Measurements from ENCODE around the gene CSNK1D.
"Not testable (repeated sequence)": the region's sequence is repeated elsewhere in the genome, so short reads cannot be mapped to it uniquely, and the experiment has no call there.

The CSNK1D gene

GRCh38 chr17:82195675-82196672, 77.5 kb downstream of the CSNK1D start:
- no peak for DNase-seq (ENCODE audit: low read depth in 1 of 2, low spot score in 1 of 2)

- no peak for DNase-seq (ENCODE audit: low read depth in 1 of 2, low spot score in 1 of 2)
Observed at GRCh38 chr17:82194765-82195164, 78.7 kb downstream of the CSNK1D start.

GRCh38 chr17:82193520-82194220, 79.8 kb downstream of the CSNK1D start:
- no peak for DNase-seq (ENCODE audit: low read depth in 1 of 2, low spot score in 1 of 2)

GRCh38 chr17:82193050-82193449, 80.5 kb downstream of the CSNK1D start:
- DNase-seq (ENCODE audit: low read depth in 1 of 2, low spot score in 1 of 2), result not testable (repeated sequence)
